GM12873 (cell line): Measurements from ENCODE around the gene NBEAL1.

Experiments
- TF ChIP-seq, protein P1 (sequence below): IDR thresholded peaks from 2 replicates; pipeline ENCODE4 v1.5.1; 2012; ENCODE audit warnings: low read depth, mild to moderate bottlenecking, moderate library complexity, low read length, control low read depth; ENCODE audit not compliant: insufficient read depth; ENCODE audit errors: missing control alignments

Gene NBEAL1

DNA sequence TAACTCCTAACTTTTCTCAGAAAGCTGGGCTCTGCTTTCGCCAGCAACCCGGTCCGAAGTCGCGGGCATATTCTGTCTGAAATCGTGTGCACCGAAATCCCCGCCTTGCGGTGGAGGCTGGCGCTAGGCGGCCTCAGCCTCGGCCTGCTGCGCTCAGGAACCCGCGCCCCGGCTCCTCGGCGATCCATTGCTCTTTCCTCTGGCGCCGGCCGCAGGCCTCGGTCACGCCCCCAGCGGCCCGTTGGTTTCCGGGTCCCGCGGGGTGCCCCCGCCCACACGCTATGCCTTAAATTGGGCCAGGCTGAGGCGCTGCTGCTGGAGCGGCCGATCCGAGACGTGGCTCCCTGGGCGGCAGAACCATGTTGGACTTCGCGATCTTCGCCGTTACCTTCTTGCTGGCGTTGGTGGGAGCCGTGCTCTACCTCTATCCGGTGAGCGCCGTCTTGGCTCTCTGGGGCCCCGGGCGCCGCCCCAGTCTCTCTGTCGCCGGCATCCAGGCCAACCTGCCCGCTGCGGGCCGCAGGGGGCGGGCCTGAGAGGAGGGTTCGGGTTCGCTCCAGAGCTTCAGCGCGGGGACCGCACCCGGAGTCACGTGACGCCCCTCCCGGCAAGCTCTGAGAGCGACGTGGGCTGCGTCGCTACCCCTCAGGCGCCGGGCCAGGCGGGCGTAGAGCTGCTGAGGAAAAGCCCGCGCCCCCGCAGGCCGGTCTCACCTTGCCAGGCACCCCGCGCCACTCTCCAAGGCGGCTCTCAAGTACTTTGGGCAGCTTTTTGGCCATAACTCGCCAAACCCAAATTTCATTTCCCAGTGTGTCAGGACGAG, 224.2 kb downstream of the NBEAL1 start, which contains the start of gene CYP20A1:
Gene CYP20A1, plus strand, starts transcription at position 315 of the 823 bp plus-strand sequence. Its CDS starts 45 bp downstream, at position 360.
- TF ChIP-seq, protein P1, sequence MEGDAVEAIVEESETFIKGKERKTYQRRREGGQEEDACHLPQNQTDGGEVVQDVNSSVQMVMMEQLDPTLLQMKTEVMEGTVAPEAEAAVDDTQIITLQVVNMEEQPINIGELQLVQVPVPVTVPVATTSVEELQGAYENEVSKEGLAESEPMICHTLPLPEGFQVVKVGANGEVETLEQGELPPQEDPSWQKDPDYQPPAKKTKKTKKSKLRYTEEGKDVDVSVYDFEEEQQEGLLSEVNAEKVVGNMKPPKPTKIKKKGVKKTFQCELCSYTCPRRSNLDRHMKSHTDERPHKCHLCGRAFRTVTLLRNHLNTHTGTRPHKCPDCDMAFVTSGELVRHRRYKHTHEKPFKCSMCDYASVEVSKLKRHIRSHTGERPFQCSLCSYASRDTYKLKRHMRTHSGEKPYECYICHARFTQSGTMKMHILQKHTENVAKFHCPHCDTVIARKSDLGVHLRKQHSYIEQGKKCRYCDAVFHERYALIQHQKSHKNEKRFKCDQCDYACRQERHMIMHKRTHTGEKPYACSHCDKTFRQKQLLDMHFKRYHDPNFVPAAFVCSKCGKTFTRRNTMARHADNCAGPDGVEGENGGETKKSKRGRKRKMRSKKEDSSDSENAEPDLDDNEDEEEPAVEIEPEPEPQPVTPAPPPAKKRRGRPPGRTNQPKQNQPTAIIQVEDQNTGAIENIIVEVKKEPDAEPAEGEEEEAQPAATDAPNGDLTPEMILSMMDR: peak; percentile 34

DNA sequence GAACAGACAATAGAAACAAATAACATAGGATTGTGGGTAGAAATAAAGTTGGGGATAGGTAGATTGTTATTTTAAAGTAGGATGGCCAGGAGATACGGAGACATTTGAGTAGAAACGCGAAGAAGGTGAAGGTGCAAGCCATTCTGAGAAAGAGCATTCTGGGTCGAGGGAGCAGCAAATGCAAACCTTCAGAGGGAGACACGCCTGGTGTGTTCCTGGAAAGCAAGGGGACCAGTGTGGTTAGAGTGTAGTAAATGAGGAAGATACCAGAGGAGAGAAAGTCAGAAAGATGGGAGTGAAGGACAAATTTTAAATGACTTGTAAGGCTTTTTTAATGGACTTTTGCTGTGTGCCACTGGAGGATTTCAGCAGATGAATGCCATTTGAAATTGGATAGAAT, 225.8 kb downstream of the NBEAL1 start:
- TF ChIP-seq, protein P1: no peak

DNA sequence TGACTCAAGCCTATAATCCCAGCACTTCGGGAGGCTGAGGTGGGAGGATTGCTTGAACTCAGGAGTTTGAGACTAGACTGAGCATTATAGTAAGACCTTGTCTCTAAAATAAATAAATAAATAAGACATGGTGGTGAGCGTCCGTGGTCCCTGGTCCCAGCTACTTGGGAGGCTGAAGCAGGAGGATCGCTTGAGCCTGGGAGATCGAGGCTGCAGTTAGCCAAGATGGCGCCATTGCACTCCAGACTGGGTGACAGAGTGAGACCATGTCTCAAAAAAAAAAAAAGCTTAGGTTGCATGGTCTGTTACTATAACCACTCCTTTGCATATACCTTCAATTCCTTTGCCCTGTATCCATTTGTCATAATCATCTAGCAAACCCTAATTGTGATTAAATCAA, 227.8 kb downstream of the NBEAL1 start:
- TF ChIP-seq, protein P1: no peak

DNA sequence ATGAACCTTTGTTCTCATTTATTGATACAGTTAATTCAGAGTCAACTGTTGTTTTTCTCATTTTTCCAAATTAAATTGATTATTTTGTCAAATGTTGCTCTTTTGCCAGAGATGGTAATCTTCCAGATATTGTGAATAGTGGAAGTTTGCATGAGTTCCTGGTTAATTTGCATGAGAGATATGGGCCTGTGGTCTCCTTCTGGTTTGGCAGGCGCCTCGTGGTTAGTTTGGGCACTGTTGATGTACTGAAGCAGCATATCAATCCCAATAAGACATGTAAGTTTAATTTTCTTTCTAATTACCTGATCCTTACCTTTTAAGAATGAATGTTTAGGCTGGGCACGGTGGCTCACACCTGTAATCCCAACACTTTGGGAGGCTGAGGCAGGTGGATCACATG, 232.0 kb downstream of the NBEAL1 start:
- TF ChIP-seq, protein P1: no peak

DNA sequence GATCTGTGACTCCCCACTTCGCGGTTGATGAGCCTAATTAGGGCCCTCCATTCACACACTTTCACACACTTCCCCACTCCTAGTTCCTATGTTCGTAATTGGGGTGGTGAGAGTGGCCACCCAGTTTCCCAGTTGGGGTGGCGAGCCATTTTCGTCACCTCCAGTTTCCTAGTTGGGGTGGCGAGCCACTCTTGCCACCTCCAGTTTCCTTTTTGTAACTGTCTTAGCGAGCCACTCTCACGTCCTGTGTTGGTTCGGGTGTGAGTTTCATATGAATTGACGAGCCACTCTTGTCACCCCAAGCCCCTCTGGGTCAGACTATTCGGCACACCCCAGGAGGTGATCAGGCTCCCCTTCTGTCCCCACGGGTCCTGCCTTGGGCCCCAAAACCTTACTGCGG, 238.1 kb downstream of the NBEAL1 start:
- TF ChIP-seq, protein P1: no peak

DNA sequence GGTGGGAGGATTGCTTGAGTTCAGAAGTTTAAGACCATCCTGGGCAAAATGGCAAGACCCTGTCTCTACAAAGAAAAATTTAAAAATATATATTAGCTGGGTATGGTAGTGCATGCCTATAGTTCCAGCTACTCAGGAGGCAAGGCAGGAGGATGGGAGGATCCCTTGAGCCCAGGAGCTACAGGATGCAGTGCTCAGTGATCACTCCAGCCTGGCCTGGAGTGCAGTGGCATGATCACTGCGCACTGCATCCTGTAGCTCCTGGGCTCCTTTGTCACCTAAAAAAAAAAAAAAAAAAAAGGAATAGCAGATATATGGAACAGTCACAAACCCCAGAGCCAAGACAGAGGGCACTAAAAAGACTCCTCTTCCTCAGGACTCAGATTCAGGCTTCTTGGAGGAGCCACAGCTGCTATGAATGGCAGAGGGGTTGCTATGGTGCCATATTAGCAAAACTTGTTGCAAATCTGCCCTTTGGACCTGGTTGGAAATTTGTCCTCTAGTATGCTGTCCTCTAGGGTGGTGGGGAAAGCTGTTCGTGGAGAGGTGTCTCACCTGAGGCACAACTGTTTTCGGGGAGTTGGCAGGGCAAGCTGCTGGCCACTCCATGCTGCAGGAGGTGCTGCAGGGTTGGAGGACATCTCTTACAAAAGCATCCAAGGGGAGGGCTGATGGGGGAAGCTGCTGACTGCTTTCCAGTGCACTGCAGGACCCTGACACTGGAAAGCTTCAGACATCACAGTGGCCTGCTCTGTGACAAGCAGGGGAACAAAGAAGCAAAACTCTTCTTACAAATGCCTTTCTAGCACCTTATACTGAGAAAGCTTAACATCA, 246.9 kb downstream of the NBEAL1 start:
- TF ChIP-seq, protein P1: no peak
